HCT116 (cell line): Measurements from ENCODE around the gene TFAP2B.

ENCODE experiments used
- CBX3 ChIP-seq: IDR thresholded peaks from 2 replicates; pipeline ENCODE4 v1.6.1; 2012; ENCODE audit warnings: low read depth
- CEBPB ChIP-seq: IDR thresholded peaks from 2 replicates; pipeline ENCODE4 v1.6.1; 2012; ENCODE audit warnings: low read depth
- CTCF ChIP-seq, 3 experiments: fragments of 200-600 bp in 1 of 3; sonication (generic) in 1 of 3; IDR thresholded peaks in 2 of 3; conservative IDR thresholded peaks in 1 of 3; 2 replicates each; pipeline ENCODE4 v1.5.1; 2012 to 2017; ENCODE audit warnings: low read depth in 2 of 3, low read length in 2 of 3, antibody characterized with exemption in 1 of 3, borderline replicate concordance in 1 of 3, control low read depth in 1 of 3, mild to moderate bottlenecking in 1 of 3, mixed read lengths in 1 of 3, mixed run types in 1 of 3, moderate library complexity in 1 of 3; ENCODE audit not compliant: insufficient read depth in 1 of 3
- EZH2 ChIP-seq: fragments of 200-600 bp; sonication (generic); IDR thresholded peaks from 2 replicates; pipeline ENCODE4 v1.6.1; 2017; ENCODE audit warnings: antibody characterized with exemption, mixed run types
- EZH2phosphoT487 ChIP-seq: fragments of 200-600 bp; IDR thresholded peaks from 2 replicates; pipeline ENCODE4 v1.6.1; 2018; ENCODE audit warnings: antibody characterized with exemption, borderline replicate concordance
- FOSL1 ChIP-seq: IDR thresholded peaks from 2 replicates; pipeline ENCODE4 v1.6.1; 2012; ENCODE audit warnings: low read depth
- POLR2AphosphoS5 ChIP-seq: IDR thresholded peaks from 2 replicates; pipeline ENCODE4 v1.6.1; 2011; ENCODE audit warnings: mild to moderate bottlenecking, low read depth, low read length, moderate library complexity
- RAD21 ChIP-seq: IDR thresholded peaks from 2 replicates; pipeline ENCODE4 v1.6.1; 2012; ENCODE audit warnings: low read depth, mild to moderate bottlenecking
- SIN3A ChIP-seq: IDR thresholded peaks from 2 replicates; pipeline ENCODE4 v1.6.1; 2012; ENCODE audit warnings: low read depth
- SP1 ChIP-seq: IDR thresholded peaks from 2 replicates; pipeline ENCODE4 v1.6.1; 2012; ENCODE audit warnings: low read depth
- TCF7L2 ChIP-seq: IDR thresholded peaks from 2 replicates; pipeline ENCODE4 v1.7.0; 2011; ENCODE audit warnings: borderline replicate concordance, inconsistent platforms; ENCODE audit not compliant: insufficient read depth, insufficient read length; ENCODE audit errors: extremely low read depth
- ZFX ChIP-seq: fragments of 450-650 bp; IDR thresholded peaks from 2 replicates; pipeline ENCODE4 v1.6.1; 2017
- ZNF274 ChIP-seq: fragments of 200-500 bp; sonication (Bioruptor generic); IDR thresholded peaks from 2 replicates; pipeline ENCODE4 v1.6.1; 2014; ENCODE audit warnings: mild to moderate bottlenecking, low read depth, low read length, inconsistent platforms
- TF ChIP-seq, protein P1 (sequence below): IDR thresholded peaks from 2 replicates; pipeline ENCODE4 v1.6.1; 2012; ENCODE audit warnings: low read depth

DNA sequence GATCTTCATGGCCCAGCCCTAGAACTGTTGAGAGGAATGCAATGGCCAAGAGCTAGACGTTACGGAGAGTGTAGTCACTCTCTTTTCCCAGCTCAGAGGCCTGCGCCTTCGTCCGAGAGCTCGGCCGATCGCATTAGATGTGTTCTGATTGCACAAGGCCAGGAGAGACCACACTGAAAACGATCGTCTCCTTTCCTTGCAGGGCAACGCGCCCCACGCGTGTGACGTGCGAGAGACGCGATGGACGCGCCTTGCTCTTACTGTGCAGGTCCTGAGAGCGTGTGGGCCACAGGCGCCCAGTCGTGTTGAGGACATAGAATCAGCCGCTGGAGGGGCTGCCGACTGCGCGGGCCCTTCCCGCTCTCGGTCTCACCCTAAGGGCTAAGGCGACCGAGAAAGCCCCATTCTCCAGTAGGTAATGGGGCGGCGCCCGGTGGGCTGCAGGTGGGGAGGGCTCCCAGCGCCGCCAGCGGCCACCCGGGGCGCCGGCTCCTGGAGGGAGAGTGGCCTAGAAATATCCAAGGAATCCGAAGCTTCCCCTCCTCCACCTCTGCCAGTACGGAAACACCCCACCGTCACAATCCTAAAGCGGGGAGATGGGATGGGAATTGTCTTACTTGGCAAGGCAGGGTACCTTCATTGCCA lies 26.9 kb downstream of the TFAP2B start:
- no peak for TF ChIP-seq CEBPB
- TF ChIP-seq CTCF (IDR thresholded peaks at IDR 0.05 in 2 of 3, conservative IDR thresholded peaks at IDR 0.05 in 1 of 3; ENCODE audit: borderline replicate concordance in 1 of 3, insufficient read depth in 1 of 3, low read depth in 2 of 3, low read length in 2 of 3) = no peak
- no peak for TF ChIP-seq SIN3A
- TF ChIP-seq SP1 = no peak
- TF ChIP-seq POLR2AphosphoS5 = no peak
- no peak for TF ChIP-seq FOSL1
- no peak for TF ChIP-seq EZH2phosphoT487
- TF ChIP-seq EZH2 = no peak
- TF ChIP-seq ZNF274 = no peak
- no peak for TF ChIP-seq RAD21
- TF ChIP-seq, protein P1, sequence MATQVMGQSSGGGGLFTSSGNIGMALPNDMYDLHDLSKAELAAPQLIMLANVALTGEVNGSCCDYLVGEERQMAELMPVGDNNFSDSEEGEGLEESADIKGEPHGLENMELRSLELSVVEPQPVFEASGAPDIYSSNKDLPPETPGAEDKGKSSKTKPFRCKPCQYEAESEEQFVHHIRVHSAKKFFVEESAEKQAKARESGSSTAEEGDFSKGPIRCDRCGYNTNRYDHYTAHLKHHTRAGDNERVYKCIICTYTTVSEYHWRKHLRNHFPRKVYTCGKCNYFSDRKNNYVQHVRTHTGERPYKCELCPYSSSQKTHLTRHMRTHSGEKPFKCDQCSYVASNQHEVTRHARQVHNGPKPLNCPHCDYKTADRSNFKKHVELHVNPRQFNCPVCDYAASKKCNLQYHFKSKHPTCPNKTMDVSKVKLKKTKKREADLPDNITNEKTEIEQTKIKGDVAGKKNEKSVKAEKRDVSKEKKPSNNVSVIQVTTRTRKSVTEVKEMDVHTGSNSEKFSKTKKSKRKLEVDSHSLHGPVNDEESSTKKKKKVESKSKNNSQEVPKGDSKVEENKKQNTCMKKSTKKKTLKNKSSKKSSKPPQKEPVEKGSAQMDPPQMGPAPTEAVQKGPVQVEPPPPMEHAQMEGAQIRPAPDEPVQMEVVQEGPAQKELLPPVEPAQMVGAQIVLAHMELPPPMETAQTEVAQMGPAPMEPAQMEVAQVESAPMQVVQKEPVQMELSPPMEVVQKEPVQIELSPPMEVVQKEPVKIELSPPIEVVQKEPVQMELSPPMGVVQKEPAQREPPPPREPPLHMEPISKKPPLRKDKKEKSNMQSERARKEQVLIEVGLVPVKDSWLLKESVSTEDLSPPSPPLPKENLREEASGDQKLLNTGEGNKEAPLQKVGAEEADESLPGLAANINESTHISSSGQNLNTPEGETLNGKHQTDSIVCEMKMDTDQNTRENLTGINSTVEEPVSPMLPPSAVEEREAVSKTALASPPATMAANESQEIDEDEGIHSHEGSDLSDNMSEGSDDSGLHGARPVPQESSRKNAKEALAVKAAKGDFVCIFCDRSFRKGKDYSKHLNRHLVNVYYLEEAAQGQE = no peak
- TF ChIP-seq CBX3 = no peak
- no peak for TF ChIP-seq ZFX
- TF ChIP-seq TCF7L2 = no peak
